ENCODE data around the gene ZCCHC3. TPM values are rescaled to one million over a fixed set of nuclear protein-coding genes. Genes with fewer than 3 reads are reported as not detected.

ZCCHC3 gene
- total RNA-seq, 1 donor from 2014 or later, result 15.7 TPM

DNA sequence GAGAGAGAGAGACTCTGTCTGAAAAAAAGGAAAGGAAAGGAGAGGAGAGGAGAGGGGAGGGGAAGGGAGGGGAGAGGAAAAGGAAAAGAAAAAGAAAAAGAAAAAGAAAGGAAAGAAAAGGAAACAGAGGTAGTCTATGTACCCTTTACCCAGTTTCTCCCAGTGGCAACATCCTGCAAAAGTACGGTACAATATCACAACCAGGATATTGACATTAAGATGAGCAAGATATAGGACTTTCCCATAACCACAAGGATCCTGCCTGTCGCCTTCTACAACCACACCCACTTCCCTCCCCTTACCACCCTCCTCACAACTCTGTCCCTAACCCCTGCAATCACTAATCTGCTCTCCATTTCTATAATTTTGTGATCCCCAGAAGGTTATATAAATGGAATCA lies 10.9 kb upstream of the ZCCHC3 start:
- Histone ChIP-seq H3K27me3 (no peaks in the 10 kb centered on the region), H3K4me3 (no peak overlapping the region), H3K27ac (no peak overlapping the region), H3K36me3 (no peaks in the 10 kb centered on the region), H3K4me1 (peaks cover 16% of the 10 kb centered on the region), H3K9me3 (no peaks in the 10 kb centered on the region)
- no peak for DNase-seq
- intact Hi-C loops (cut with DNase I), result no loop called here
- ATAC-seq, result no peak
- TF ChIP-seq, protein P1, sequence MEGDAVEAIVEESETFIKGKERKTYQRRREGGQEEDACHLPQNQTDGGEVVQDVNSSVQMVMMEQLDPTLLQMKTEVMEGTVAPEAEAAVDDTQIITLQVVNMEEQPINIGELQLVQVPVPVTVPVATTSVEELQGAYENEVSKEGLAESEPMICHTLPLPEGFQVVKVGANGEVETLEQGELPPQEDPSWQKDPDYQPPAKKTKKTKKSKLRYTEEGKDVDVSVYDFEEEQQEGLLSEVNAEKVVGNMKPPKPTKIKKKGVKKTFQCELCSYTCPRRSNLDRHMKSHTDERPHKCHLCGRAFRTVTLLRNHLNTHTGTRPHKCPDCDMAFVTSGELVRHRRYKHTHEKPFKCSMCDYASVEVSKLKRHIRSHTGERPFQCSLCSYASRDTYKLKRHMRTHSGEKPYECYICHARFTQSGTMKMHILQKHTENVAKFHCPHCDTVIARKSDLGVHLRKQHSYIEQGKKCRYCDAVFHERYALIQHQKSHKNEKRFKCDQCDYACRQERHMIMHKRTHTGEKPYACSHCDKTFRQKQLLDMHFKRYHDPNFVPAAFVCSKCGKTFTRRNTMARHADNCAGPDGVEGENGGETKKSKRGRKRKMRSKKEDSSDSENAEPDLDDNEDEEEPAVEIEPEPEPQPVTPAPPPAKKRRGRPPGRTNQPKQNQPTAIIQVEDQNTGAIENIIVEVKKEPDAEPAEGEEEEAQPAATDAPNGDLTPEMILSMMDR (IDR thresholded peaks at IDR 0.05), result no peak

DNA sequence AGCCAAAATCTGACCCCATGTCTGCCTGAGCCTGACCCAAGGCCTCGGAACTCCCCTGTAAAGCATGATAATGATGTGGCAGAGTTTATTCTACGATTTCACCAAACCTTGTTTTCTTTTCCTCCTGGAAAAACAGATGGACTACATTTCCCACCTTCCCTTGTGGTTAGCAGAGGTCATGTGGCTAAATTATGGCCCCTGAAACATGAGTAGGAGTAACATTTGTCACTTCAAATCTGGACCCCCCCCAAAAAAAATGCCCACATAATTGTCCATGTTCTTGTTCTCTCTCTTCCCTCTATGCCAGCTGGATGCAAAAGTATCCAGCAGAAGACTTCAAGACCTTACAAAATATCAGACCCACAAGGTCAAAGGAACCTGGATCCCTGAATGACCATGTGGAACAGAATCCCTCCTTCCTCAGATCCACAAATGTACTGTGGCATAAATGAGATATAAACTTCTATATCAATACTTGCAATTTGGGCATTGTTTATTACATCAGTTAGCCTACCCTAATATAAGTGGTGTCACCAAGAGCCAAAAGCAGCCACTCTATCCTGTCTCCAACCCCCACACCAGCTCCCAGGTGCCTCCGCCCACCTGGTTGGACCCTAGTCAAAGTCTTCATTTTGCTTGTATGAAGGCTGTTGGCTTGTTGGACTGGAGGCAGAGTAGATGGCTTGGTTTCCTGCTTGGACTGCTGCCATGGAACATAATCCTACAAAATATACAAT lies 8.2 kb upstream of the ZCCHC3 start:
- no peaks in the 10 kb centered on the region for H3K9me3 ChIP-seq
- no peaks in the 10 kb centered on the region for H3K27me3 ChIP-seq
- no peaks in the 10 kb centered on the region for H3K36me3 ChIP-seq
- no peak overlapping the region for H3K27ac ChIP-seq
- no peak for ATAC-seq
- no peak overlapping the region for H3K4me3 ChIP-seq
- DNase-seq, result no peak
- intact Hi-C loops (cut with DNase I), result no loop called here
- H3K4me1 ChIP-seq, result peaks cover 18% of the 10 kb centered on the region
- TF ChIP-seq, protein P1 (IDR thresholded peaks at IDR 0.05), result no peak

DNA sequence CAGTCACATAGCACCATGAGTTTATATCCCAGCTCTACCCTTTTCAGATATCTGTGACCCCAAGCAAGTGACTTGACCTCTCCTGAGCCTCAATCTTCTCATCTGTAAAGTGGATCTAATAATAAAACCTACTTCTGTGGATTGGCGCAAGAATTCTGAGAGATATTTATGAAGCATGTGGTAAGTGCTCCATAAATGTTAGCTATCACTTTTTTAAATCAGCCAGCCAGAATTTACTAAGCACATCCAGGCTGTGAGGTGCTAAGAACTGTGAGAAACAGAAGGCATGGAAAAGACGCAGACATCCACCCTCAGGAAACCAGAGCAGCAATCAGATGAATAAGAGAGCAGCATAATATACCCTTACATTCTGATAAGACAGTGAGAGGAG lies 7.7 kb upstream of the ZCCHC3 start:
- TF ChIP-seq, protein P1 (IDR thresholded peaks at IDR 0.05), result no peak
- Histone ChIP-seq H3K27me3 (no peaks in the 10 kb centered on the region), H3K4me1 (peaks cover 18% of the 10 kb centered on the region), H3K4me3 (peak overlapping the region; percentile 75), H3K9me3 (no peaks in the 10 kb centered on the region), H3K36me3 (no peaks in the 10 kb centered on the region), H3K27ac (peak overlapping the region; percentile 89)
- DNase-seq (no peak), ATAC-seq (no peak)
- intact Hi-C loops (cut with DNase I), result no loop called here

DNA sequence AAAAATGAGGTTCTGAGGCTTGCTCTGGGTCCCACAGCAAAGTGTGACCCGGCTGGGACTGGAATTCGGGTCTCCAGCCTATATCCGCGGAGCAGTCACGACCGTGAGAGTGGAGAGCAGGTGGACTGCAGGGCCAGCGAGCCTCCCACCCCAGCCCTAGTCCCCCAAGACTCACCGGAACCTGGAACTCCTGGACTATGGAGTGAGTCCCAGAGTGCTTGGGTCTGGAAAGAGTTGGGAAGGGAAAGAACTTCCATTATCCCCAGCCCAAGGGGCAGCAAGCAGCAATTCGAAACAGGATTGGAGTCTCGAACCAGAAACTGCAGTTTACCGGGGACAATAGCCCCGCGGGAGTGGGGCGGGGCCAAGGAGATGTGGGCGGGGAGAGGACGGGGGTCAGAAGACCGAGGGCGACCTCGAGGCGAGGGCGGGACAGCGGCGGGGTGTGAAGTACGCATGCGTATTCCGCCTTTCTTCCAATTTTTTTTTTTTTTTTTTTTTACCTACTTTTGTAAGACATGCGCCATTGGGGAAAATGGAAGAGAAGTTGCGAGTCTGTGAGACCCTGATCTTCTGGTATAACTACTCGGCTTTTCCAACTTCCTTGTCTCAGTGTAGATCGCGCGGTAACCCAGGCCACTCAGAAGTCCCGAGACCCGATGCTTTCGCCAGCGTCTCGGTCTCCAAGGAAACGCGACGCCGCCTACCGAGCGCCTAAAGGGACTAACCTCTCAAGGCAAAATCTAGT lies 7.1 kb upstream of the ZCCHC3 start, which contains the start of gene C20orf96:
Gene C20orf96, minus strand, starts transcription at position 667 of the 748 bp plus-strand sequence. Its CDS starts 140 bp downstream, at position 527.
- intact Hi-C loops (cut with DNase I), result no loop called here
- Histone ChIP-seq H3K9me3 (no peaks in the 10 kb centered on the region), H3K4me3 (peak within 1 kb of the TSS; percentile 75), H3K27ac (peak within 1 kb of the TSS; percentile 89), H3K4me1 (peaks cover 18% of the 10 kb centered on the region), H3K36me3 (no peaks in the 10 kb centered on the region), H3K27me3 (no peaks in the 10 kb centered on the region)
- DNase-seq, result peak; percentile 98
- TF ChIP-seq, protein P1 (IDR thresholded peaks at IDR 0.05), result peak; percentile 51
- ATAC-seq, result peak; percentile 98

DNA sequence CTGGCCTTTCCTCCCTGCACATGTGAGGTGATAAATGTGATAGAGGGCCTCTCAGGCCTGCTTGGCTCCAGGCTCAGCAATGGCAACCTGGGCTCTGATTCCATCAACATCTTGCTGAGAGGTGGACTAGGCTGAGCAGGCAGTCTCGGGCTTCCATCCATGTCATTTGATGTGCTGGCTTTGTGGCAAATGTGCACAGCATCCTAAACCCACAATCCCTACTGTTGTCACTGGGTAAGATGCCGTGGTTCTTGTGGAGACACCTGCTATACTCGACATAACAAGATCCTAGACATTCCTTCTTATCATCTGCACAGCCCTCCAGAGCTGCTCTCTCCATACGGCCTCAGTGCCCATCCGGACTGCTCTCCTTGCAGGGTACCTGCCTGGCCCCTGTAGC lies 2.8 kb upstream of the ZCCHC3 start:
- H3K27ac ChIP-seq, result no peak overlapping the region
- H3K4me1 ChIP-seq, result peaks cover 28% of the 10 kb centered on the region
- intact Hi-C loops (cut with DNase I), result no loop called here
- H3K4me3 ChIP-seq, result no peak overlapping the region
- TF ChIP-seq, protein P1 (IDR thresholded peaks at IDR 0.05), result no peak
- H3K27me3 ChIP-seq, result no peaks in the 10 kb centered on the region
- no peaks in the 10 kb centered on the region for H3K36me3 ChIP-seq
- ATAC-seq (no peak), DNase-seq (no peak)
- no peaks in the 10 kb centered on the region for H3K9me3 ChIP-seq
